K562 (cell line): ENCODE data around the gene CFAP69. TPM values are rescaled to one million over a fixed set of nuclear protein-coding genes. Genes with fewer than 3 reads are reported as not detected.

Experiments used
- polyA plus RNA-seq, 8 experiments: library from polyadenylated mRNA; depleted of rRNA in 4 of 8; stranded (reverse) in 5 of 8; unstranded in 3 of 8; fragments of >200 nt; fragmentation: Nextera tagmentation in 2 of 8; fragmentation: Illumina TruSeq in 1 of 8; extraction: Ambion mirVana in 2 of 8; extraction: Trizol in 1 of 8; gene quantifications; 2 replicates each; pipeline versions ENCODE4 v1.2.1 to v1.2.3, GENCODE V29; 2011 to 2014; ENCODE audit warnings: inconsistent platforms in 1 of 8, missing spikeins in 1 of 8
- total RNA-seq, 7 experiments: library from RNA; depleted of rRNA in 6 of 7; stranded (reverse); fragments of >200 nt in 6 of 7; fragmentation: Illumina TruSeq in 2 of 7; extraction: Trizol in 2 of 7; gene quantifications; 2 replicates each; pipeline versions ENCODE4 v1.2.1 to v1.2.3, GENCODE V29; 2011 to 2021; ENCODE audit warnings: low replicate concordance in 1 of 7
- TF ChIP-seq, protein P1 (sequence below), 2 experiments: fragments of 450-650 bp in 1 of 2; IDR thresholded peaks; 2 replicates each; pipeline ENCODE4 v1.6.1; 2011 to 2017; ENCODE audit warnings: low read depth in 2 of 2, antibody characterized with exemption in 1 of 2, borderline replicate concordance in 1 of 2, low read length in 1 of 2, mild to moderate bottlenecking in 1 of 2, mixed read lengths in 1 of 2; ENCODE audit not compliant: control insufficient read depth in 1 of 2
- TF ChIP-seq, protein P2 (sequence below): fragments of 450-650 bp; formaldehyde crosslinking; IDR thresholded peaks from 2 replicates; pipeline ENCODE4 v1.4.0; 2022; ENCODE audit warnings: missing genetic modification characterization
- TF ChIP-seq, protein P3 (sequence below): fragments of 450-650 bp; IDR thresholded peaks from 2 replicates; pipeline ENCODE4 v1.6.1; 2016; ENCODE audit warnings: low read depth

CFAP69 gene
- total and polyA plus RNA-seq, 9 of the 15 experiments (the other 6 are each of a cell fraction or from before 2014, with no cell fraction given) = 0.24 to 5.1 (median 1.7) TPM

DNA sequence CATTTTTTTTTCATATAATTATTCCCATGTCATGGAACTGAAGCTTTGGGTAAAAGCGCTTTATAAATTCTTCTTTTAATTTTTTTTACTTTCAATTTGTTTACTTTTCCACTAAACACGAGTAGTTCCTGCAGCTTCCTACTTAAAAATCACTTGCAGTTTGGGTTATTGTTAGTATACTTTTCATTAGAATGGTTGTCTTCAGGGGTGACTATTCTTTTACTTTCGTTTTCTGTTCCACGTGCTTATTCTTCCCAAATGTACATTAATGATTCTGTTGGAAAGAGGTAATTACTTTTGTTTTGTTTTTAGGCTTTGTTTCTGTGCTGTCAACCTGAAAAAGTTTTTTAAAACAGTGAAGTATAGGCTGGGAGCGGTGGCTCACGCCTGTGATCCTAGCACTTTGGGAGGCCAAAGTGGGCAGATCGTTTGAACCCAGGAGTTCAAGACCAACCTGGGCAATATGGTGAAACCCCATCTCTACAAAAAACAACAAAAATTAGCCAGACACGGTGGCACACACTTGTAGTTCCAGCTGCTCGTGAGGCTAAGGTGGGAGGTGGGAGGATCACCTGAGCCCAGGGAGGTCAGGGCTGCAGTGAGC, 5.2 kb upstream of the CFAP69 start (continued):
- TF ChIP-seq, protein P1, sequence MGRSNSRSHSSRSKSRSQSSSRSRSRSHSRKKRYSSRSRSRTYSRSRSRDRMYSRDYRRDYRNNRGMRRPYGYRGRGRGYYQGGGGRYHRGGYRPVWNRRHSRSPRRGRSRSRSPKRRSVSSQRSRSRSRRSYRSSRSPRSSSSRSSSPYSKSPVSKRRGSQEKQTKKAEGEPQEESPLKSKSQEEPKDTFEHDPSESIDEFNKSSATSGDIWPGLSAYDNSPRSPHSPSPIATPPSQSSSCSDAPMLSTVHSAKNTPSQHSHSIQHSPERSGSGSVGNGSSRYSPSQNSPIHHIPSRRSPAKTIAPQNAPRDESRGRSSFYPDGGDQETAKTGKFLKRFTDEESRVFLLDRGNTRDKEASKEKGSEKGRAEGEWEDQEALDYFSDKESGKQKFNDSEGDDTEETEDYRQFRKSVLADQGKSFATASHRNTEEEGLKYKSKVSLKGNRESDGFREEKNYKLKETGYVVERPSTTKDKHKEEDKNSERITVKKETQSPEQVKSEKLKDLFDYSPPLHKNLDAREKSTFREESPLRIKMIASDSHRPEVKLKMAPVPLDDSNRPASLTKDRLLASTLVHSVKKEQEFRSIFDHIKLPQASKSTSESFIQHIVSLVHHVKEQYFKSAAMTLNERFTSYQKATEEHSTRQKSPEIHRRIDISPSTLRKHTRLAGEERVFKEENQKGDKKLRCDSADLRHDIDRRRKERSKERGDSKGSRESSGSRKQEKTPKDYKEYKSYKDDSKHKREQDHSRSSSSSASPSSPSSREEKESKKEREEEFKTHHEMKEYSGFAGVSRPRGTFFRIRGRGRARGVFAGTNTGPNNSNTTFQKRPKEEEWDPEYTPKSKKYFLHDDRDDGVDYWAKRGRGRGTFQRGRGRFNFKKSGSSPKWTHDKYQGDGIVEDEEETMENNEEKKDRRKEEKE (IDR thresholded peaks at IDR 0.05; ENCODE audit: borderline replicate concordance in 1 of 2, control insufficient read depth in 1 of 2, low read depth in 2 of 2, low read length in 1 of 2) = no peak
- TF ChIP-seq, protein P2, sequence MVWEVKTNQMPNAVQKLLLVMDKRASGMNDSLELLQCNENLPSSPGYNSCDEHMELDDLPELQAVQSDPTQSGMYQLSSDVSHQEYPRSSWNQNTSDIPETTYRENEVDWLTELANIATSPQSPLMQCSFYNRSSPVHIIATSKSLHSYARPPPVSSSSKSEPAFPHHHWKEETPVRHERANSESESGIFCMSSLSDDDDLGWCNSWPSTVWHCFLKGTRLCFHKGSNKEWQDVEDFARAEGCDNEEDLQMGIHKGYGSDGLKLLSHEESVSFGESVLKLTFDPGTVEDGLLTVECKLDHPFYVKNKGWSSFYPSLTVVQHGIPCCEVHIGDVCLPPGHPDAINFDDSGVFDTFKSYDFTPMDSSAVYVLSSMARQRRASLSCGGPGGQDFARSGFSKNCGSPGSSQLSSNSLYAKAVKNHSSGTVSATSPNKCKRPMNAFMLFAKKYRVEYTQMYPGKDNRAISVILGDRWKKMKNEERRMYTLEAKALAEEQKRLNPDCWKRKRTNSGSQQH (CRISPR knock-in tag) = no peak
- TF ChIP-seq, protein P3, sequence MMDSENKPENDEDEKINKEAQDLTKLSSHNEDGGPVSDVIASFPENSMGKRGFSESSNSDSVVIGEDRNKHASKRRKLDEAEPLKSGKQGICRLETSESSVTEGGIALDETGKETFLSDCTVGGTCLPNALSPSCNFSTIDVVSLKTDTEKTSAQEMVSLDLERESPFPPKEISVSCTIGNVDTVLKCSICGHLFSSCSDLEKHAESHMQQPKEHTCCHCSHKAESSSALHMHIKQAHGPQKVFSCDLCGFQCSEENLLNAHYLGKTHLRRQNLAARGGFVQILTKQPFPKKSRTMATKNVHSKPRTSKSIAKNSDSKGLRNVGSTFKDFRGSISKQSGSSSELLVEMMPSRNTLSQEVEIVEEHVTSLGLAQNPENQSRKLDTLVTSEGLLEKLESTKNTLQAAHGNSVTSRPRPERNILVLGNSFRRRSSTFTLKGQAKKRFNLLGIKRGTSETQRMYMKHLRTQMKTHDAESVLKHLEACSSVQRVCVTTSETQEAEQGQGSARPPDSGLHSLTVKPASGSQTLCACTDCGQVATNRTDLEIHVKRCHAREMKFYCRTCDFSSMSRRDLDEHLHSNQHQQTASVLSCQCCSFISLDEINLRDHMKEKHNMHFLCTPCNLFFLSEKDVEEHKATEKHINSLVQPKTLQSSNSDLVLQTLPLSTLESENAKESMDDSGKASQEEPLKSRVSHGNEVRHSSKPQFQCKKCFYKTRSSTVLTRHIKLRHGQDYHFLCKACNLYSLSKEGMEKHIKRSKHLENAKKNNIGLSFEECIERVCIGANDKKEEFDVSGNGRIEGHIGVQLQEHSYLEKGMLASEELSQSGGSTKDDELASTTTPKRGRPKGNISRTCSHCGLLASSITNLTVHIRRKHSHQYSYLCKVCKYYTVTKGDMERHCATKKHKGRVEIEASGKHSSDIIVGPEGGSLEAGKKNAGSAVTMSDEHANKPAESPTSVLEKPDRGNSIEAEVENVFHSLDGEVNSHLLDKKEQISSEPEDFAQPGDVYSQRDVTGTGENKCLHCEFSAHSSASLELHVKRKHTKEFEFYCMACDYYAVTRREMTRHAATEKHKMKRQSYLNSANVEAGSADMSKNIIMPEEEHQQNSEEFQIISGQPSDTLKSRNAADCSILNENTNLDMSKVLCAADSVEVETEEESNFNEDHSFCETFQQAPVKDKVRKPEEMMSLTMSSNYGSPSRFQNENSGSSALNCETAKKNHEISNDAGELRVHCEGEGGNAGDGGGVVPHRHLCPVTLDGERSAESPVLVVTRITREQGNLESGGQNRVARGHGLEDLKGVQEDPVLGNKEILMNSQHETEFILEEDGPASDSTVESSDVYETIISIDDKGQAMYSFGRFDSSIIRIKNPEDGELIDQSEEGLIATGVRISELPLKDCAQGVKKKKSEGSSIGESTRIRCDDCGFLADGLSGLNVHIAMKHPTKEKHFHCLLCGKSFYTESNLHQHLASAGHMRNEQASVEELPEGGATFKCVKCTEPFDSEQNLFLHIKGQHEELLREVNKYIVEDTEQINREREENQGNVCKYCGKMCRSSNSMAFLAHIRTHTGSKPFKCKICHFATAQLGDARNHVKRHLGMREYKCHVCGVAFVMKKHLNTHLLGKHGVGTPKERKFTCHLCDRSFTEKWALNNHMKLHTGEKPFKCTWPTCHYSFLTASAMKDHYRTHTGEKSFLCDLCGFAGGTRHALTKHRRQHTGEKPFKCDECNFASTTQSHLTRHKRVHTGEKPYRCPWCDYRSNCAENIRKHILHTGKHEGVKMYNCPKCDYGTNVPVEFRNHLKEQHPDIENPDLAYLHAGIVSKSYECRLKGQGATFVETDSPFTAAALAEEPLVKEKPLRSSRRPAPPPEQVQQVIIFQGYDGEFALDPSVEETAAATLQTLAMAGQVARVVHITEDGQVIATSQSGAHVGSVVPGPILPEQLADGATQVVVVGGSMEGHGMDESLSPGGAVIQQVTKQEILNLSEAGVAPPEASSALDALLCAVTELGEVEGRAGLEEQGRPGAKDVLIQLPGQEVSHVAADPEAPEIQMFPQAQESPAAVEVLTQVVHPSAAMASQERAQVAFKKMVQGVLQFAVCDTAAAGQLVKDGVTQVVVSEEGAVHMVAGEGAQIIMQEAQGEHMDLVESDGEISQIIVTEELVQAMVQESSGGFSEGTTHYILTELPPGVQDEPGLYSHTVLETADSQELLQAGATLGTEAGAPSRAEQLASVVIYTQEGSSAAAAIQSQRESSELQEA = no peak
